ENCODE results near the gene CDK2AP2.
"Not testable (repeated sequence)": the region's sequence is repeated elsewhere in the genome, so short reads cannot be mapped to it uniquely, and the experiment has no call there.

CDK2AP2 gene

GRCh38 chr11:67465530-67465929 is 42.4 kb downstream of the CDK2AP2 start:
- not testable (repeated sequence) for DNase-seq

DNA sequence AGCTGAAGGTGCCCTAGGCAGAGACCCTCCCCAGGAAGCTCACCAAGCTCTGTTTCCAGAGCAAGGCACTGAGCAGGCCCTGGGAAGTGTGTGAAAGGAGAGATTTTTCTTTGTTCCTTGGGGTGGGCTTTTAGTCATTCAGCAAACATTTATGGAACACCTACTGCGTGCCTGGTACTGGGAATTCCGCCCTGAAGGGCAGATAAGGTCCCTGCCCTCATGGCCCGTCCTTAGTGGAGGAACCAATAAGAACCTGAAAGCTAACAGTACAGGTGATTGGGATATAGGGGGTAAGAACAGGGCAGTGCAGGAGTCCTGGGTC is 42.8 kb downstream of the CDK2AP2 start:
- DNase-seq: no peak

DNA sequence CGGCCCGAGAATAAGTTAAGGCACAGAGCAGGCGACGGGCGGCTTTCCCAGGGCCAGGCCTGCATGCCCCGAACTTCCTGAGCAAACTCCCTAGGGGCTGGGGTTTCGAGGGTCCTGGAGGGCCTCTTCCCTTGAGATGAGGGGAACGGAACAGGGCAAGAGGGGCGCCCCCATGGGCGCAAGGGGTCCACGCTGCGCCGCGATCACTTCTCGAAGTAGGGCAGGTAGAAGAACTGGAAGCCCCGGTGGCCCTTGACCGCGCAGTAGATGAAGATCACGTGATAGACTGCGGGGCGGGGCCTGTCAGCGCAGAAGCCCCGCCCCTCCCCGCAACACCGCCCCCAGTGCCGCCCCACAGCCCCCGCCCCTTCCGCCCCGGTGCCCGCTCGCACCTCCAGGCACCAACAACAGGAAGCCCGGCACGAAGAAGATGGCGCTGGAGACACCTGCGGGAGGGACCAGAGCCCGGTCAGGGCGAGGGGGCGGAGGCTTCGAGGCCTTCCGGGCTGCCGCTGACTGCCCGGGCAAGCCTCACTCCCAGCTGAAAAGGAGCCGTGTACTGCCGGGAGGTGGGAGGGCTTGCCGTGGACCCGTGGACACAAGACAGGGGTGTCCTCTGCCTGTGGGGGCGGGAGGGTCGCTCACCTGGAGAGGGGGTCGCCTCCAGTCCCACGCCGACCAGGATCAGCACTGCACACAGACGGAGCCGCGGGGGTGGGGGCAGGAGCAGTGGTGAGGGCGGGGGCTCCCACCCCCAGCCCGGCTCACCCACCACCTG is 43.4 kb downstream of the CDK2AP2 start:
- peak; percentile 90 for DNase-seq

GRCh38 chr11:67463680-67464410 is 44.1 kb downstream of the CDK2AP2 start:
- no peak for DNase-seq

- DNase-seq: no peak
Measured at GRCh38 chr11:67463186-67463585, 44.8 kb downstream of the CDK2AP2 start.

GRCh38 chr11:67458266-67458665 is 49.7 kb downstream of the CDK2AP2 start:
- no peak for DNase-seq

- DNase-seq: no peak
Measured at GRCh38 chr11:67457453-67457852, 50.5 kb downstream of the CDK2AP2 start.
